Gastroesophageal sphincter (tissue), 4 donors: Measurements from ENCODE around the gene PIWIL4. TPM values are rescaled to one million over a fixed set of nuclear protein-coding genes. Genes with fewer than 3 reads are reported as not detected.

ENCODE experiments used
- ATAC-seq: fragments of 150-250 bp; one replicate; pipeline ENCODE4 v1.9.1; 2016; ENCODE audit warnings: mild to moderate bottlenecking, moderate library complexity
- H3K27ac ChIP-seq, 4 donors: fragments of 200-600 bp; sonication (generic) in 3 of 4; 1 replicate in 3 of 4; 2 replicates in 1 of 4; pipeline ENCODE4 v1.5.1; 2016 to 2019
- H3K27me3 ChIP-seq: fragments of 200-600 bp; sonication (generic); one replicate; pipeline ENCODE4 v1.5.1; 2019
- H3K36me3 ChIP-seq, 2 donors: fragments of 200-600 bp; sonication (generic); one replicate each; pipeline ENCODE4 v1.5.1; 2019; ENCODE audit warnings: control low read depth in 1 of 2
- H3K4me1 ChIP-seq, 3 donors: fragments of 200-600 bp; sonication (generic); 1 replicate in 2 of 3; 2 replicates in 1 of 3; pipeline ENCODE4 v1.5.1; 2016 to 2019; ENCODE audit warnings: control low read depth in 2 of 3
- H3K4me3 ChIP-seq, 2 donors: fragments of 200-600 bp; sonication (generic); one replicate each; pipeline ENCODE4 v1.5.1; 2019; ENCODE audit warnings: mild to moderate bottlenecking in 1 of 2, moderate library complexity in 1 of 2
- H3K9me3 ChIP-seq, 3 donors: fragments of 200-600 bp; sonication (generic); one replicate each; pipeline ENCODE4 v1.5.1; 2017 to 2019; ENCODE audit warnings: control low read depth in 2 of 3
- CTCF ChIP-seq, 4 experiments: fragments of 200-600 bp in 2 of 4; fragments of 450-650 bp in 2 of 4; sonication (generic) in 1 of 4; IDR thresholded peaks; one replicate each; pipeline ENCODE4 v1.5.1; 2017 to 2019; ENCODE audit warnings: antibody characterized with exemption in 4 of 4, mild to moderate bottlenecking in 2 of 4, moderate library complexity in 2 of 4
- EP300 ChIP-seq: sonication (generic); formaldehyde crosslinking; IDR thresholded peaks from one replicate; pipeline ENCODE4 v1.6.1; 2017; ENCODE audit warnings: antibody characterized with exemption, mild to moderate bottlenecking
- POLR2A ChIP-seq, 2 donors: fragments of 450-650 bp; IDR thresholded peaks; one replicate each; pipeline ENCODE4 v1.6.1; 2017; ENCODE audit warnings: antibody characterized with exemption in 2 of 2, mild to moderate bottlenecking in 2 of 2, moderate library complexity in 1 of 2
- POLR2AphosphoS5 ChIP-seq: sonication (generic); formaldehyde crosslinking; IDR thresholded peaks from one replicate; pipeline ENCODE4 v1.6.1; 2017; ENCODE audit warnings: antibody characterized with exemption
- WGBS, 2 donors: methylation state at CpG; one replicate each; pipeline ENCODE4 v1.1.5; 2018; ENCODE audit warnings: low coverage in 1 of 2; 5-methylcytosine and 5-hydroxymethylcytosine counted together
- total RNA-seq, 4 donors: library from RNA; depleted of rRNA; stranded (reverse); fragments of >200 nt; gene quantifications; one replicate each; pipeline ENCODE4 v1.1.0, GENCODE V29; 2016

Gene PIWIL4
- total RNA-seq, 4 donors from 2014 or later, result 2.0 to 8.5 (median 6.0) TPM

DNA sequence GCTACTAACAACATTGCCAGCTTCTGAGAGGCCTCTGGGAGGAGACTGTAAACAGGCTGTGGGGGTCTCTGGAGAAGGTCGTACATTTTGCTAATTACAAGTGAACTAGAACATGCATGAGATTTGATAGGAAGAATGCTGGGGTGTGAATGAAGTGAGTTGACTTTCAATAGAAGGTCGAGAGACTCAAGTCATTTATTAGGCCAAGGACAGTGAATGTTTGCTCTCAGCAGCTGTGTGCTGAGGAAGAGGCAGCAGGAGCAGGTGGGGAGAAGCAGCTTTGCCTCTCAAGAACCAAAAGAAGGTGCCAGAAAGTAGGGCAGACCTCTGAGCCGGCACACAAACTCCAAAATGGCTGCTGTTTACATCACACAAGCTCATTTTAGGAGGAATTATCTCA, 91.7 kb downstream of the PIWIL4 start:
- WGBS, 2 donors, result 55 to 60% methylated on average over 2 to 3 of the region's 3 CpGs
- no peaks in the 10 kb centered on the region for H3K27me3 ChIP-seq
- peaks cover 0 to 5% (median 0%) of the 10 kb centered on the region in 3 donors for H3K9me3 ChIP-seq
- no peak overlapping the region for H3K4me3 ChIP-seq
- TF ChIP-seq POLR2A (IDR thresholded peaks at IDR 0.05) (no peak), POLR2AphosphoS5 (no peak), EP300 (no peak), CTCF (IDR thresholded peaks at IDR 0.05) (no peak)
- no peak for ATAC-seq
- no peaks in the 10 kb centered on the region for H3K36me3 ChIP-seq
- H3K4me1 ChIP-seq, result no peaks in the 10 kb centered on the region
- no peak overlapping the region for H3K27ac ChIP-seq

GRCh38 chr11:94661444-94661843, 94.3 kb downstream of the PIWIL4 start:
- WGBS, 2 donors, result 87 to 88% methylated on average over 1 of the region's 1 CpG
- H3K27ac ChIP-seq, result no peak overlapping the region
- no peaks in the 10 kb centered on the region for H3K36me3 ChIP-seq
- H3K9me3 ChIP-seq, result peaks cover 0 to 5% (median 0%) of the 10 kb centered on the region in 3 donors
- TF ChIP-seq POLR2AphosphoS5 (no peak), POLR2A (IDR thresholded peaks at IDR 0.05) (no peak), CTCF (IDR thresholded peaks at IDR 0.05) (no peak)
- no peak for ATAC-seq
- H3K4me1 ChIP-seq, result no peaks in the 10 kb centered on the region
- no peak overlapping the region for H3K4me3 ChIP-seq
- H3K27me3 ChIP-seq, result no peaks in the 10 kb centered on the region

DNA sequence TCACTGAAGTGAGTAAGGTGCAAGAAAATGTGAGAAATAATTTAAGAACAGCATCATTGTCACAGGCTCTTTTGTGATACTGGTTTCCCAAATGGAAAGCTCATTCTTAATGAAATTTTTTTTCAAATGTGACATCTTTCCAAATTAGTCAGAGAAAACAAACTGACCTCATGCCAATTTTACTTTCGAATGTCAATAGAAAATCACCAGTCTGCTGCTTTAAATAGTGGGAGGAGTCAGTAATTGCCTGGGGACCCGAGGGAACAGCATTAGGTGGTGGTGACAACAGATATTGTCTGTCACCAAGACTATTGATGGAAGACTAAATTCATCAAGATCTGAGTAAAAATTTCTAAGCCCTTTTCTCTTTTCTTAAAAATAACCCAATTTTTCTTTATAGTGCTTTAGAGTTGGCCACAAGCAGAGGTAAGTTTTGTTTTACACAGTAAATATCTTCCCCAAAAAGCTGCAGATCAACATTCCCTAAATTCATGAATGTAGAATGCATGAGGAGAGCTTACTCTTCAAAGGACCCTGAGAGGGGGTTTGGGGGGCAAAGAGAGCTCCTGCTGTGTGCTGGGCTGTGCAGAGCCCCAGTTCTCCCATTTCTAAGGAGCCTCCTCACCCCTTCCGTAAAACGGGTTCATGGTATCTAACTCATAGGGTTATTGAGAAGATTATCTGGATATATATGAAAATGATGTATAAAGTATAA, 95.1 kb downstream of the PIWIL4 start:
- H3K27ac ChIP-seq, result no peak overlapping the region
- H3K4me3 ChIP-seq, result no peak overlapping the region
- H3K36me3 ChIP-seq, result no peaks in the 10 kb centered on the region
- TF ChIP-seq POLR2AphosphoS5 (no peak), POLR2A (IDR thresholded peaks at IDR 0.05) (no peak), EP300 (no peak), CTCF (IDR thresholded peaks at IDR 0.05) (no peak)
- WGBS, 2 donors, result 64 to 73% methylated on average over 3 to 4 of the region's 4 CpGs
- H3K27me3 ChIP-seq, result no peaks in the 10 kb centered on the region
- no peak for ATAC-seq
- peaks cover 0 to 5% (median 0%) of the 10 kb centered on the region in 3 donors for H3K9me3 ChIP-seq
- H3K4me1 ChIP-seq, result no peaks in the 10 kb centered on the region

- ATAC-seq, result no peak
- Histone ChIP-seq H3K4me1 (no peaks in the 10 kb centered on the region), H3K4me3 (no peak overlapping the region), H3K27me3 (no peaks in the 10 kb centered on the region), H3K36me3 (no peaks in the 10 kb centered on the region), H3K9me3 (peaks cover 0 to 5% (median 0%) of the 10 kb centered on the region in 3 donors), H3K27ac (no peak overlapping the region)
- TF ChIP-seq POLR2A (IDR thresholded peaks at IDR 0.05), result no peak
- TF ChIP-seq EP300, result no peak
- TF ChIP-seq POLR2AphosphoS5, result no peak
- TF ChIP-seq CTCF (IDR thresholded peaks at IDR 0.05), result no peak
- 88% methylated on average over 2 of the region's 2 CpGs; no CpG with 5 or more reads in 1 of the 2 donors for WGBS, 2 donors
These were observed 95.8 kb downstream of the PIWIL4 start for GRCh38 chr11:94662846-94663390.

GRCh38 chr11:94664346-94664745, 97.2 kb downstream of the PIWIL4 start:
- peaks cover 0 to 5% (median 0%) of the 10 kb centered on the region in 3 donors for H3K9me3 ChIP-seq
- H3K4me1 ChIP-seq, result no peaks in the 10 kb centered on the region
- no peak overlapping the region for H3K4me3 ChIP-seq
- H3K27ac ChIP-seq, result no peak overlapping the region
- ATAC-seq, result no peak
- no peak for TF ChIP-seq POLR2A (IDR thresholded peaks at IDR 0.05)
- TF ChIP-seq POLR2AphosphoS5, result no peak
- TF ChIP-seq CTCF (IDR thresholded peaks at IDR 0.05), result no peak
- no peak for TF ChIP-seq EP300
- H3K27me3 ChIP-seq, result no peaks in the 10 kb centered on the region
- no peaks in the 10 kb centered on the region for H3K36me3 ChIP-seq
